ENCODE results near the gene GPC4. TPM values are rescaled to one million over a fixed set of nuclear protein-coding genes. Genes with fewer than 3 reads are reported as not detected.

GPC4 gene
- total RNA-seq, 1 donor from 2014 or later = 15.6 TPM

DNA sequence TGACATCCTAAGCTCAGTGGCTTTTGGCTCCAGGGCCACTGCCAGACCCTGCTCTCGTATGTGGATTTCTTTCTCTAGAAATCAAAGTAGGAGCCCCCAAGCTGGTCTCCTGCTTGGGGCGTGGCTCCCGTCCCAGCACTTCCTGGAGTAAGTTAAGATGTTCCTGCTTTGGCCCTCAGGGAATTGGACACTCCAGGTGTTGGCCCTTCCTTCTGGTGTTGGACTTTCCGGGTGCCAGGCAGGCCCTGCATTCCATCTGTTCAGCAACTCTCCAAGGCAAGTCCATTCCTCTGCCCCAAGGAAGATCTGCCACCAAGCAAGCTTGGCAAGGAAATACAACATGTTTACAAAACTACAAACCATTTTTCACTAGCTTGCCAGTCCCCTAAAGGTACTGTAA lies 22.1 kb upstream of the GPC4 start:
- no peak overlapping the region for H3K27ac Mint-ChIP-seq (ENCODE audit: unreplicated experiment)
- no peaks in the 10 kb centered on the region for H3K27me3 Mint-ChIP-seq (ENCODE audit: unreplicated experiment)
- H3K9me3 Mint-ChIP-seq (ENCODE audit: unreplicated experiment) = no peaks in the 10 kb centered on the region
- no peak overlapping the region for H3K4me3 Mint-ChIP-seq (ENCODE audit: unreplicated experiment)
- no peak for TF ChIP-seq CTCF (IDR thresholded peaks at IDR 0.05; ENCODE audit: unreplicated experiment)
- H3K4me1 Mint-ChIP-seq (ENCODE audit: unreplicated experiment) = peaks cover 19% of the 10 kb centered on the region
- H3K36me3 Mint-ChIP-seq (ENCODE audit: low read depth, unreplicated experiment) = no peaks in the 10 kb centered on the region
- DNase-seq (ENCODE audit: low spot score) = no peak

DNA sequence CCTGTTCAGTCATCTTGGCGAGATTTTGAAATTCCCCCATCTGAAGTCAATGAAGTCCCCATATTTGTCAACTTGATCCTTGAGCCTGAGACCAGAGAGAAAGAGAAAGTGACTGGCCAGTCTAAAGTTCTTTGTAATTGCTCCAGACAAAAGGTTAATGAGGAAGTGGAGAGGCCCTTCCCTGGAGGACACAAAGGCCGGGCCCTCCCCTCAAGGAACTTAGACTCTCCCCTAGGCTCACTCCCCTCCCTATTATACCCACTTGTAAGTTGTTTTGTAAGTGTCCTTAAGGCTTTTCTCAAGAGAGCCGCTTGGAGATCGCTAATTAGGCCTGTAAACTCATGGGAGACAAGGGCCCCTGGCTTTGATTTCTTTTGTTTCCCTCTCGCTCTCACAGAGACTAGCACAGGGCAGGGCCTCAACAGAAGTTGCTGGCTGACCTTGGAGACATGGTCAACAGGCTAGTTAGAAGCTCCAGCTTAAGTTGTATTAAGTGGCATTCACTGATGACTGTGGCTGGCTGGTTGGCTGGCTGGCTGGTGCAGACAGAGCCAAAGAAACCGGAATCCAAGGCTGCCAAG lies 20.3 kb upstream of the GPC4 start:
- no peak overlapping the region for H3K27ac Mint-ChIP-seq (ENCODE audit: unreplicated experiment)
- TF ChIP-seq CTCF (IDR thresholded peaks at IDR 0.05; ENCODE audit: unreplicated experiment) = no peak
- DNase-seq (ENCODE audit: low spot score) = no peak
- no peak overlapping the region for H3K4me3 Mint-ChIP-seq (ENCODE audit: unreplicated experiment)
- no peaks in the 10 kb centered on the region for H3K27me3 Mint-ChIP-seq (ENCODE audit: unreplicated experiment)
- H3K4me1 Mint-ChIP-seq (ENCODE audit: unreplicated experiment) = peaks cover 18% of the 10 kb centered on the region
- no peaks in the 10 kb centered on the region for H3K36me3 Mint-ChIP-seq (ENCODE audit: low read depth, unreplicated experiment)
- no peaks in the 10 kb centered on the region for H3K9me3 Mint-ChIP-seq (ENCODE audit: unreplicated experiment)

DNA sequence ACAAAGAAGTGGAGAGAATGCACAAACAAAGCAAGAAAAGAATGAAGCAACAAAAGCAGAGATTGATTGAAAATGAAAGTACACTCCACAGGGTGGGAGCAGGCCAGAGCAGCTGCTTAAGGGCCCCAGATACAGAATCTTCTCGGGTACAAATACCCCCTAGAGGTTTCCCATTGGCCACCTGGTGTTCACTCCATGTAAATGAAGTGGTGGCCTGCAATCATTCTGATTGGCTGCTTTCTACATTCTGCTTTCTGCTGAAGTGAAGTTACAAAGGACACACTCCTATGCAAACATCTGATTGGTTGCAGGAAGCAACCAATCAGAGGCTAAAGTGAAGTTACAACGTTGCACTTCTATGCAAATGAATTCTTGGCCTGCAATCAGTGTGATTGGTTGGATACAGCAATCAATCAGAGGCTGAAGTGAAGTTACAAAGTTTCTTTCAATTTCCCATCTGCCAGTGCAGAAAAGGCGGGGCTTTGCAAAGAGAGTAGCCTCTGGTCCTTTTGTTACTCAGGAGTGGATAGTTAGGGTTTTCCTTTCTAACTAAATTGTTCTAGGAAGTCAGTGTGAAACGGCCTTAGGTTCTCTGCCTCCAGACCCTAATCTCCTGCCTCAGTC lies 19.0 kb upstream of the GPC4 start:
- Mint-ChIP-seq H3K4me1 (ENCODE audit: unreplicated experiment) (peaks cover 8% of the 10 kb centered on the region), H3K27me3 (ENCODE audit: unreplicated experiment) (no peaks in the 10 kb centered on the region), H3K27ac (ENCODE audit: unreplicated experiment) (no peak overlapping the region), H3K36me3 (ENCODE audit: low read depth, unreplicated experiment) (no peaks in the 10 kb centered on the region), H3K9me3 (ENCODE audit: unreplicated experiment) (no peaks in the 10 kb centered on the region), H3K4me3 (ENCODE audit: unreplicated experiment) (no peak overlapping the region)
- TF ChIP-seq CTCF (IDR thresholded peaks at IDR 0.05; ENCODE audit: unreplicated experiment) = no peak
- DNase-seq (ENCODE audit: low spot score) = no peak

DNA sequence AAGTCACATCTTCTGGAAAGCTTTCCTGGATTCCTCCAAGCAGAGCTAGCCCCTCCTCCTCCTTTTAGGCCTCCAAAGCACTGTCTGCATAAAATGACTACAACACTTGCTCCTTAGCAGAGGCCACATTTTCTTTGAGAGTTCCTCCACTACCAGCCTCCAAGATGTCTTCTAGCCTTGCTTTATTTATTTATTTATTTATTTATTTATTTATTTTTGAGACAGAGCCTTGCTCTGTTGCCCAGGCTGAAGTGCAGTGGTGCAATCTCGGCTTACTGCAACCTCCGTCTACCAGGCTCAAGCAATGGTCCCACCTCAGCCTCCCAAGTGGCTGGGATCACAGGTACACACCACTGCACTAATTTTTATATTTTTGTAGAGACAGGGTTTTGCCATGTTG lies 4.6 kb upstream of the GPC4 start:
- Mint-ChIP-seq H3K36me3 (ENCODE audit: low read depth, unreplicated experiment) (no peaks in the 10 kb centered on the region), H3K4me3 (ENCODE audit: unreplicated experiment) (no peak overlapping the region), H3K27ac (ENCODE audit: unreplicated experiment) (no peak overlapping the region), H3K27me3 (ENCODE audit: unreplicated experiment) (peaks cover 1% of the 10 kb centered on the region), H3K9me3 (ENCODE audit: unreplicated experiment) (no peaks in the 10 kb centered on the region), H3K4me1 (ENCODE audit: unreplicated experiment) (peaks cover 7% of the 10 kb centered on the region)
- DNase-seq (ENCODE audit: low spot score) = no peak
- no peak for TF ChIP-seq CTCF (IDR thresholded peaks at IDR 0.05; ENCODE audit: unreplicated experiment)

DNA sequence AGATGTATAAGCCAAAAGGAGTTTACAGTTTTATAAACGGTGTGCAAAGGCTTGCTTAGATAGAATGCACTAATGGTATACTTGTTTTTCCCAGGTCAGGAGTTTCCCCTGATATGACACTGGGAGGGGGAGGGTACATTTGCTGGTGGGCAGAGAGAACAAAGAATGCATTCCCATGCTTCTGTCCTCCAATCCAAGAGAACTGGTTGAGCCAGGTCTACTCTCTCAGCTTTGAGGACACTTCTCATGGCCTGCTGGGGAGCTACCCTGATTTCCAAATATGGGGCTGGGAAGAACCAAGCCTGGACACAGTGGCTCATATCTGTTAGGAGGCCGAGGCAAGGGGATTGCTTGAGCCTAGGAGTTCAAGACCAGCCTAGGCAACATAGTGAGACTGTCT lies 3.3 kb upstream of the GPC4 start:
- no peak overlapping the region for H3K27ac Mint-ChIP-seq (ENCODE audit: unreplicated experiment)
- DNase-seq (ENCODE audit: low spot score) = no peak
- no peaks in the 10 kb centered on the region for H3K36me3 Mint-ChIP-seq (ENCODE audit: low read depth, unreplicated experiment)
- H3K27me3 Mint-ChIP-seq (ENCODE audit: unreplicated experiment) = peaks cover 3% of the 10 kb centered on the region
- H3K4me1 Mint-ChIP-seq (ENCODE audit: unreplicated experiment) = peaks cover 7% of the 10 kb centered on the region
- H3K4me3 Mint-ChIP-seq (ENCODE audit: unreplicated experiment) = no peak overlapping the region
- no peaks in the 10 kb centered on the region for H3K9me3 Mint-ChIP-seq (ENCODE audit: unreplicated experiment)
- no peak for TF ChIP-seq CTCF (IDR thresholded peaks at IDR 0.05; ENCODE audit: unreplicated experiment)

All from endothelial cell (in vitro differentiated cells).